Measurements from ENCODE around the gene TMC7. TPM values are rescaled to one million over a fixed set of nuclear protein-coding genes. Genes with fewer than 3 reads are reported as not detected.

Gene TMC7
- total RNA-seq, 1 experiment from 2014 or later: 5.2 TPM

DNA sequence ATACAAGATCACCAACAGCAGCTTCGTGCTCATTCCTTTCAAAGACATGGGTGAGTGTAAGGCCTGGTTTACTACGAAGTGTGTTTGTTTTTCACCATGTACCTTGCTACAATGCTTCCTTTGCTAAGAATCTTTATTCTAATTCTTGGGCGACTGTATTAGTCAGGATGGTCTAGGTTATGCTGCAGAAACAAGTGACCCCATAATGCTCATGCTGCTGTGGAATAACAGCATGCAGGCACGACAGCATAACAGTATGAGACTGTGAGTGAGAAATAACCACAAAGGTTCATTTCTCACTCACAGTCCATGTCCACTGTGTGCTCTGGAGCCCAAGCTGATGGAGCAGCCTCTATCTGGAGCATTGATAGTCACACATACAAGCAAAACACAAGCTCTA is 38.0 kb downstream of the TMC7 start:
- no peak for ATAC-seq
- Histone ChIP-seq H3K9me3 (ENCODE audit: control insufficient read depth in 1 of 2, insufficient read depth in 1 of 2, low read depth in 1 of 2, low read length in 2 of 2) (peaks cover 0 to 6% of the 10 kb centered on the region in 2 experiments; a peak in 1 of 4 replicates), H3K9ac (ENCODE audit: low read length) (no peak overlapping the region), H3K4me2 (ENCODE audit: low read length) (no peak overlapping the region), H3K9me2 (ENCODE audit: insufficient read depth) (no peaks in the 10 kb centered on the region), H2AFZ (ENCODE audit: low read depth, low read length, poor library complexity, severe bottlenecking) (no peak overlapping the region), H4K20me1 (ENCODE audit: insufficient read depth) (no peaks in the 10 kb centered on the region), H3K36me3 (ENCODE audit: control insufficient read depth in 1 of 2, insufficient read depth in 2 of 2, low read length in 2 of 2) (peaks cover 2 to 17% of the 10 kb centered on the region in 2 experiments; a peak in 1 of 4 replicates), H3K4me3 (replicated peaks in 1 of 2; ENCODE audit: low read depth in 1 of 2, low read length in 2 of 2) (no peak overlapping the region), H3K27me3 (ENCODE audit: insufficient read depth, low read length) (no peaks in the 10 kb centered on the region), H3K79me2 (ENCODE audit: insufficient read depth, low read length) (no peaks in the 10 kb centered on the region), H3K27ac (ENCODE audit: low read depth, low read length) (no peak overlapping the region), H3K4me1 (ENCODE audit: control insufficient read depth in 1 of 2, insufficient read depth in 2 of 2, low read length in 2 of 2) (no peaks in the 10 kb centered on the region)
- intact Hi-C loops (cut with micrococcal nuclease): no loop called here
- RAD21 ChIA-PET (ENCODE audit: low non-redundant PET in 1 of 2, low total read pairs in 2 of 2, uncharacterized antibody in 2 of 2, unreplicated experiment in 2 of 2): no interaction called here
- no peak for DNase-seq (ENCODE audit: low read depth, low spot score)
- POLR2A ChIA-PET: no interaction called here
- TF ChIP-seq, protein P1, sequence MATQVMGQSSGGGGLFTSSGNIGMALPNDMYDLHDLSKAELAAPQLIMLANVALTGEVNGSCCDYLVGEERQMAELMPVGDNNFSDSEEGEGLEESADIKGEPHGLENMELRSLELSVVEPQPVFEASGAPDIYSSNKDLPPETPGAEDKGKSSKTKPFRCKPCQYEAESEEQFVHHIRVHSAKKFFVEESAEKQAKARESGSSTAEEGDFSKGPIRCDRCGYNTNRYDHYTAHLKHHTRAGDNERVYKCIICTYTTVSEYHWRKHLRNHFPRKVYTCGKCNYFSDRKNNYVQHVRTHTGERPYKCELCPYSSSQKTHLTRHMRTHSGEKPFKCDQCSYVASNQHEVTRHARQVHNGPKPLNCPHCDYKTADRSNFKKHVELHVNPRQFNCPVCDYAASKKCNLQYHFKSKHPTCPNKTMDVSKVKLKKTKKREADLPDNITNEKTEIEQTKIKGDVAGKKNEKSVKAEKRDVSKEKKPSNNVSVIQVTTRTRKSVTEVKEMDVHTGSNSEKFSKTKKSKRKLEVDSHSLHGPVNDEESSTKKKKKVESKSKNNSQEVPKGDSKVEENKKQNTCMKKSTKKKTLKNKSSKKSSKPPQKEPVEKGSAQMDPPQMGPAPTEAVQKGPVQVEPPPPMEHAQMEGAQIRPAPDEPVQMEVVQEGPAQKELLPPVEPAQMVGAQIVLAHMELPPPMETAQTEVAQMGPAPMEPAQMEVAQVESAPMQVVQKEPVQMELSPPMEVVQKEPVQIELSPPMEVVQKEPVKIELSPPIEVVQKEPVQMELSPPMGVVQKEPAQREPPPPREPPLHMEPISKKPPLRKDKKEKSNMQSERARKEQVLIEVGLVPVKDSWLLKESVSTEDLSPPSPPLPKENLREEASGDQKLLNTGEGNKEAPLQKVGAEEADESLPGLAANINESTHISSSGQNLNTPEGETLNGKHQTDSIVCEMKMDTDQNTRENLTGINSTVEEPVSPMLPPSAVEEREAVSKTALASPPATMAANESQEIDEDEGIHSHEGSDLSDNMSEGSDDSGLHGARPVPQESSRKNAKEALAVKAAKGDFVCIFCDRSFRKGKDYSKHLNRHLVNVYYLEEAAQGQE (IDR thresholded peaks at IDR 0.05; ENCODE audit: low read depth): no peak
- TF ChIP-seq ZFX (IDR thresholded peaks at IDR 0.05) (no peak), EZH2phosphoT487 (IDR thresholded peaks at IDR 0.05; ENCODE audit: borderline replicate concordance) (no peak), ZNF274 (IDR thresholded peaks at IDR 0.05; ENCODE audit: low read depth, low read length) (no peak), RAD21 (IDR thresholded peaks at IDR 0.05; ENCODE audit: low read depth) (no peak), JUND (IDR thresholded peaks at IDR 0.05) (no peak), CEBPB (IDR thresholded peaks at IDR 0.05; ENCODE audit: low read depth) (no peak), CBX3 (IDR thresholded peaks at IDR 0.05; ENCODE audit: low read depth) (no peak), POLR2A (IDR thresholded peaks at IDR 0.05; ENCODE audit: borderline replicate concordance, extremely low read depth, insufficient read depth, insufficient read length) (no peak), SIN3A (IDR thresholded peaks at IDR 0.05; ENCODE audit: low read depth) (no peak), TCF7L2 (IDR thresholded peaks at IDR 0.05; ENCODE audit: borderline replicate concordance, extremely low read depth, insufficient read depth, insufficient read length) (no peak), YY1 (IDR thresholded peaks at IDR 0.05; ENCODE audit: extremely low read depth, insufficient replicate concordance, low read depth, low read length) (no peak), SRF (IDR thresholded peaks at IDR 0.05; ENCODE audit: low read depth) (no peak), EZH2 (IDR thresholded peaks at IDR 0.05) (no peak), EGR1 (IDR thresholded peaks at IDR 0.05; ENCODE audit: low read depth) (no peak), SP1 (IDR thresholded peaks at IDR 0.05; ENCODE audit: low read depth) (no peak), FOSL1 (IDR thresholded peaks at IDR 0.05; ENCODE audit: low read depth) (no peak)
- TF ChIP-seq, protein P2, sequence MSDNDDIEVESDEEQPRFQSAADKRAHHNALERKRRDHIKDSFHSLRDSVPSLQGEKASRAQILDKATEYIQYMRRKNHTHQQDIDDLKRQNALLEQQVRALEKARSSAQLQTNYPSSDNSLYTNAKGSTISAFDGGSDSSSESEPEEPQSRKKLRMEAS (IDR thresholded peaks at IDR 0.05): no peak
- TF ChIP-seq, protein P3, sequence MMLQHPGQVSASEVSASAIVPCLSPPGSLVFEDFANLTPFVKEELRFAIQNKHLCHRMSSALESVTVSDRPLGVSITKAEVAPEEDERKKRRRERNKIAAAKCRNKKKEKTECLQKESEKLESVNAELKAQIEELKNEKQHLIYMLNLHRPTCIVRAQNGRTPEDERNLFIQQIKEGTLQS (IDR thresholded peaks at IDR 0.05): no peak
- TF ChIP-seq, protein P4, sequence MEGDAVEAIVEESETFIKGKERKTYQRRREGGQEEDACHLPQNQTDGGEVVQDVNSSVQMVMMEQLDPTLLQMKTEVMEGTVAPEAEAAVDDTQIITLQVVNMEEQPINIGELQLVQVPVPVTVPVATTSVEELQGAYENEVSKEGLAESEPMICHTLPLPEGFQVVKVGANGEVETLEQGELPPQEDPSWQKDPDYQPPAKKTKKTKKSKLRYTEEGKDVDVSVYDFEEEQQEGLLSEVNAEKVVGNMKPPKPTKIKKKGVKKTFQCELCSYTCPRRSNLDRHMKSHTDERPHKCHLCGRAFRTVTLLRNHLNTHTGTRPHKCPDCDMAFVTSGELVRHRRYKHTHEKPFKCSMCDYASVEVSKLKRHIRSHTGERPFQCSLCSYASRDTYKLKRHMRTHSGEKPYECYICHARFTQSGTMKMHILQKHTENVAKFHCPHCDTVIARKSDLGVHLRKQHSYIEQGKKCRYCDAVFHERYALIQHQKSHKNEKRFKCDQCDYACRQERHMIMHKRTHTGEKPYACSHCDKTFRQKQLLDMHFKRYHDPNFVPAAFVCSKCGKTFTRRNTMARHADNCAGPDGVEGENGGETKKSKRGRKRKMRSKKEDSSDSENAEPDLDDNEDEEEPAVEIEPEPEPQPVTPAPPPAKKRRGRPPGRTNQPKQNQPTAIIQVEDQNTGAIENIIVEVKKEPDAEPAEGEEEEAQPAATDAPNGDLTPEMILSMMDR (IDR thresholded peaks at IDR 0.05 in 2 of 3, conservative IDR thresholded peaks at IDR 0.05 in 1 of 3; ENCODE audit: borderline replicate concordance in 1 of 3, insufficient read depth in 1 of 3, low read depth in 2 of 3, low read length in 2 of 3): no peak
- BruUV-seq (replicated peaks): no TSS peak
- CTCF ChIA-PET: no interaction called here
